ENCODE measurements around the gene FAM216B. TPM values are rescaled to one million over a fixed set of nuclear protein-coding genes. Genes with fewer than 3 reads are reported as not detected.

The FAM216B gene
- total and polyA plus RNA-seq, 2 of the 8 experiments (the other 6 are each of a cell fraction or from before 2014, with no cell fraction given), result not detected

DNA sequence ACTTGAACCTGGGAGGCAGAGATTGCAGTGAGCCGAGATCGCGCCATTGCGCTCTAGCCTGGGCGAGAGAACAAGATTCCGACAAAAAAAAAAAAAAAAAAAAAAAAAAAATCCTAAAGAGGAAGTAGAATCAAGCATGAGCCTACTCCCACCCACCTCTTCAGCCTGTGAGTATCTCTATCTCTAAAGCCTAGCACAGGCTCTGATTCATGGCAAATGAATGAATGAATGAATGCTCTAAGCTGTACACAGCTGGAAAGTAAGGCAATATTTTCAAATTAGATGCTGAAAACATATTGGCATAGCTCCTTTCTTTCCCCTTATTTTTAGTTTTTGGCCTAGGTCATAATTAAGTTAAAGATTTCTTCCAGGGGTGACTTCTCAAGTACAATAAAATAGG, 35.7 kb upstream of the FAM216B start (continued):
- TF ChIP-seq CHD7 (IDR thresholded peaks at IDR 0.05; ENCODE audit: insufficient replicate concordance, low read length), result no peak
- TF ChIP-seq GTF2F1 (IDR thresholded peaks at IDR 0.05; ENCODE audit: borderline replicate concordance, low read depth, low read length), result no peak
- no peak for TF ChIP-seq BCL11A (IDR thresholded peaks at IDR 0.05; ENCODE audit: low read depth in 2 of 2, low read length in 2 of 2)
- no peak for TF ChIP-seq RBBP5 (IDR thresholded peaks at IDR 0.05; ENCODE audit: borderline replicate concordance, low read depth, low read length)
- no peak for TF ChIP-seq RXRA (IDR thresholded peaks at IDR 0.05; ENCODE audit: insufficient read depth, low read depth, low read length)
- TF ChIP-seq, protein P1, sequence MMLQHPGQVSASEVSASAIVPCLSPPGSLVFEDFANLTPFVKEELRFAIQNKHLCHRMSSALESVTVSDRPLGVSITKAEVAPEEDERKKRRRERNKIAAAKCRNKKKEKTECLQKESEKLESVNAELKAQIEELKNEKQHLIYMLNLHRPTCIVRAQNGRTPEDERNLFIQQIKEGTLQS (IDR thresholded peaks at IDR 0.05; ENCODE audit: insufficient read depth, low read depth, low read length), result no peak
- no peak for TF ChIP-seq CEBPB (IDR thresholded peaks at IDR 0.05; ENCODE audit: low read depth, low read length)
- no peak for TF ChIP-seq HDAC2 (IDR thresholded peaks at IDR 0.05; ENCODE audit: borderline replicate concordance in 1 of 2, low read depth in 2 of 2, low read length in 2 of 2)
- TF ChIP-seq, protein P2, sequence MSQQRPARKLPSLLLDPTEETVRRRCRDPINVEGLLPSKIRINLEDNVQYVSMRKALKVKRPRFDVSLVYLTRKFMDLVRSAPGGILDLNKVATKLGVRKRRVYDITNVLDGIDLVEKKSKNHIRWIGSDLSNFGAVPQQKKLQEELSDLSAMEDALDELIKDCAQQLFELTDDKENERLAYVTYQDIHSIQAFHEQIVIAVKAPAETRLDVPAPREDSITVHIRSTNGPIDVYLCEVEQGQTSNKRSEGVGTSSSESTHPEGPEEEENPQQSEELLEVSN (IDR thresholded peaks at IDR 0.05), result no peak
